ENCODE data around the gene MPC2.

GRCh38 chr1:167983797-167984420 lies 47.0 kb upstream of the MPC2 start:
- TF ChIP-seq CTCF (IDR thresholded peaks at IDR 0.05), result no peak
- TF ChIP-seq POLR2A (IDR thresholded peaks at IDR 0.05), result no peak
- no peak for TF ChIP-seq POLR2AphosphoS5 (IDR thresholded peaks at IDR 0.05; ENCODE audit: insufficient read depth in 1 of 2, low read depth in 1 of 2)

Data from vagina (tissue), 2 donors.